Kidney tubule cell (primary cell): ENCODE data around the gene BBLN.

Experiments used
- DNase-seq: peaks from one replicate; pipeline ENCODE4 v3.0.0-alpha.2; 2018; ENCODE audit warnings: low spot score

BBLN gene

DNA sequence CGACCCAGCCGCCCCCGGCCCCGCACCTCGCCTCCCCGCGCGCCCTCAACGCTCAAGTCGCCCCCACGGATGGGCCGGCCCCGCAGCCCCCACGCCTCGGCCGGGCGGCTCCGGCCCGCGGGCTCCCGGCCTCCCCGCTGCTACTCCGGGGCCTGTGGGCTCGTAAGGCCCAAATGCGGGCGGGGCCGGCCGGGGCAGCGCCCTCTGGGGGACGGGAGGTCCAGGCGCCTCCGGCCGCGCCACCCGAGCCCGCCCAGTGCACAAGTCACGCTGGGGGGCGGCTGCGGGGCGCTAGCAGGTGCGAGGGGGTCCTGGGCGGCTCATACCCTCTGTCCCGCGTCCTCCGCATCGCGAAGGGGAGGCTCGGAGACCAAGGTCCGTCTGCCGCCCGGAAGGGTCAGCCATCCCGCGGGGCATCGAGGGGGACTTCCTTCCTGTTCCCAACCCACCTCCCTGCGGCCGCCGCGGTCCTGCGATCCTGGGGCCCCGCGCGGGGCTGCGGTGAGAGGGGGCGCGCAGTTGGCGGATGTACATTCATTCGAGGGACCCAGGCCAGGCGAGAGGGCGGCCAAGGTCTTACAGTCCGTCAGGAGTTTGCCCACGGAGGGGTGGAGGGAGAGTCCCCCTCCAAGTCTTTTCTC lies 31.5 kb downstream of the BBLN start, which contains the start of gene CIZ1:
Gene CIZ1, minus strand, starts transcription at position 167 of the 641 bp plus-strand sequence. CDS start 715 bp downstream, outside the sequence.
- peak; percentile 83 for DNase-seq

DNA sequence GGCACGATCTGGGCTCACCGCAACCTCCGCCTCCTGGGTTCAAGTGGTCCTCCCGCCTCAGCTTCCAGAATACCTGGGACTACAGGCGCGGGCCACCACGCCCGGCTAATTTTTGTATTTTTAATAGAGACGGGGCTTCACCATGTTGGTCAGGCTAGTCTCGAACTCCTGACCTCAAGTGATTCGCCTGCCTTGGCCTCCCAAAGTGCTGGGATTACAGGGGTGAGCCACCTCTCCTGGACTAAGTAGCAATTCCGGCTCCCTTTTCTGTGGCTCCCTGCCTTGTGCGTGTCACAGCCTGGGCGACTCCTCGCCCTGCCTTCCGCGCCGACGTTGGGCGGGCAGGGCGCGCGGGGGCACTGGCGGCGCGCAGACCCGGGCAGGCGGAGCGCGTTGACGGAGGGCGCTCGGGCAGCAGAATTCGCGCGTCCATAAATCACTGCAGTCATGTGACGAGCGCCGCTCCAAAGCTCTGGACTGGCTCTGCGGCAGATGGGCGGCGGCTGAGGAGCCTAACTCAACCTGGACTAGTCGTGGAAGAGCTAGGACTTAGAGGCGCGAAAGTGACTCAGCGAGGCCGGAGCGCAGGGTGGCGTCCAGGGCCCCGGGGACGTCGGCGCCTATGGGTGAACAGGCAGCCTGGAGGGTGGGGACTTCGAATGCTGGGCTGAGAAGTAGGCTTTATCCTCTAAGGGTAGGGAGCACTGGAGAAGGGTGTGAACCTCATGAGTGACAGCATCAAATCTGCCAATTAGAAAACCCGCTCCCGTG lies 32.7 kb downstream of the BBLN start:
- peak; percentile 99 for DNase-seq

DNA sequence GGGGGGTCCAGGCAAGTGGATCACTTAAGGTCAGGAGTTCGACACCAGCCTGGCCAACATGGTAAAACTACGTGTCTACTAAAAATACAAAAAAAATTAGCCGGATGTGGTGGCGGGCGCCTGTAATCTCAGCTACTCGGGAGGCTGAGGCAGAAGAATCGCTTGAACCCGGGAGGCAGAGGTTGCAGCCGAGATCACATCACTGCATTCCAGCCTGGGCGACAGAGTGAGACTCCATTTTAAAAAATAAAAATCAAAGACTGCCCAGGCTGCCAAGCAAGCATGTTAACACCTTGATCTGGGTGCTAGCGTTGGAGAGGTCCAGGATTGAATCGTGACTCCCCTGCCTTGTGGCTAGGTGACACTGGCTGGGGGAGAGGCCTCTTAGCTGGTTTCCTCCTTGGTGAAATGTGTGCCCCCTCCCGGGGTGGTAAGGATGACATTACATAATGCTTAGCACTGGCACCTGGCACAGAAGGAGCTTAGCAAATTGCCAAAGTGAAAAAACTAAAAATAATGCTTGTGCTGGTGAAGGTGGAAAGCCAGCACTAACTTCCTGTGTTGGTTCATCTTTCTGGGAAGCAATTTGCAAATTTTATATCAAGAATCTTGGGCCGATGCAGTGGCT lies 33.5 kb downstream of the BBLN start:
- DNase-seq = no peak

DNA sequence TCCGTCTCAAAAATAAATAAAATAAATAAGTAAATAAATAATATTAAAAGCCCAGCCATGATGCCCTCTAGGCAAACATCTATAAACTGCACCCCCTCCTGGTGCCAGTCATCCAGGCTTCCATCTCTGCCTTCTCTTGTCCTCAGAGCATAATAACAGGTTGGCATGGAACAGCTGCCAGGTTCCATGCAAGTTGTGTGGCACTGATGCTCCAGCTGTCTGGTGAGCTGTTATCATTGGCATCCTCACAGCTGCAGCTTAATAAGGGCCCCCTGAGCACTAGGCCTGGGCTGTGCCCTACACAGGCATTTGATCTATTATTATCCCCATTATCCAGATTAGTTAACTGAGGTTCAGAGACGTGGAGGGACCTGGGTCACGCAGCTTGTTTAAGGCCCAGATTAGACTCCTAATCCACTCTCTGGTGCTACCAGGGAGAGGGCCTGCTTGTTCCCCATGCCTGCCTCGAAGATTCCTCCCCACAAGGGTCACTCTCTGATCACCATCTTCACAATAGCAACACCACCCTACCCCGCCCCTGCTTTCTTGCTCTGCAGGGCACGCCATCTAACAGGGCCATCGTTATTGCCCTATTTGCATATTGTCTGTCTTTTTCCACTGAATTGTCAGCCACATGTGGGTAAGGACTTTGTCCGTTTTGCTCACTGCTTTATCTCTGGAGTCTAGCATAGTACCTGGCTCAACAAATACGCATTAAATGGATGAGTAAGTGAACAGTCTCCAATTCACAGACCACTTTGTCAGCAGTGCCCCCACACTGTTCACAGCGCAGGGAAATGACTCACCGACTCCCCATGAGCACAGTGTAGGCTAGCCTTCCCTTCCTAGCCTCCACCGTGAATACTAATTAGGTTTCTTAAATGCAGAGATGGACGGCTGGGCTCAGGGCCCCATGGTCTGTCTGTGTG lies 41.6 kb downstream of the BBLN start:
- DNase-seq = no peak

DNA sequence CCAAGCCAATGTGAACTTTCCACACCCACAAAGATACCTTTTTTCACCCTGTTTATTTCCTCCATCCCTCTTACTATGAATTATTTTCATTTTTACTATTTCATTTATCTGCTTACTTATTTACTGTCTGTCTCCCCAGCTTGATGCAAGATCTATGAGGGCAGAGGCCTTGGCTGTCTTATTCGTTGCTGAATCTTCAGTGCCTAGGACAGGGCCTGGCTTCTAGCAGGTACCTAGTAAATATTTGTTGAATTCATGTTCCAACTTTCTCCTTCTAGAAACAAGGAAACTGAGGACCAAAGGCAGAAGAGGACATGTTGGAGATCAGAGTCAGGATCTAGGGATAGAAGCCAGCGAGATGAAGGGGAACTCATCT lies 42.6 kb downstream of the BBLN start:
- DNase-seq = no peak

DNA sequence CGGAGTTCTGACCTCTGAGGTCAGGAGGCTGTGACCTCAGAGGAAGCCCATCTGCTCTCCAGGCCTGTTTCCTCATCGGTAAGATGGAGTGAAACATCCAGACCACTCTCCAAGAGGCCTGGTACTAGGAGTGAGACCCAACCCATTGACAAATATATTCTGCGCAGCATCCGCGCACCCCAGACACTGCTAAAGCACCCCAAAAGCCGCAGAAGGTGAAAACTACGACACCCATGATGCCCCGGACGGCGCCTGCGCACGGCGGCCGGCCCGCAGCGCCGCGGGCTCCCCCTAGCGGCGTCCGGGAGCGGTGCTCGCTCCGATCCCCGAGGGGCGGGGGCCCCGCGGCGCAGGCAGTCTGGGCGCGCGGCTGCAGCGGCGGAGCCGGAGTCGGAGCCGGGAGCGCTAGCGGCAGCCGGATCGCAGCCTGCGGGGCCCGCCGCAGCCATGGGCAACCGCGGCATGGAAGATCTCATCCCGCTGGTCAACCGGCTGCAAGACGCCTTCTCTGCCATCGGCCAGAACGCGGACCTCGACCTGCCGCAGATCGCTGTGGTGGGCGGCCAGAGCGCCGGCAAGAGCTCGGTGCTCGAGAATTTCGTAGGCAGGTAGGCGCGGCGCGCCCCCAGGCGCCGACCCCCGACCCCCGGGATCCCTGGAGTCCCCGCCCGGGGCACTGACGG lies 43.1 kb downstream of the BBLN start, which contains the start of gene DNM1:
Gene DNM1, plus strand, starts transcription at position 356 of the 683 bp plus-strand sequence. Its CDS starts 92 bp downstream, at position 448.
- peak; percentile 68 for DNase-seq

DNA sequence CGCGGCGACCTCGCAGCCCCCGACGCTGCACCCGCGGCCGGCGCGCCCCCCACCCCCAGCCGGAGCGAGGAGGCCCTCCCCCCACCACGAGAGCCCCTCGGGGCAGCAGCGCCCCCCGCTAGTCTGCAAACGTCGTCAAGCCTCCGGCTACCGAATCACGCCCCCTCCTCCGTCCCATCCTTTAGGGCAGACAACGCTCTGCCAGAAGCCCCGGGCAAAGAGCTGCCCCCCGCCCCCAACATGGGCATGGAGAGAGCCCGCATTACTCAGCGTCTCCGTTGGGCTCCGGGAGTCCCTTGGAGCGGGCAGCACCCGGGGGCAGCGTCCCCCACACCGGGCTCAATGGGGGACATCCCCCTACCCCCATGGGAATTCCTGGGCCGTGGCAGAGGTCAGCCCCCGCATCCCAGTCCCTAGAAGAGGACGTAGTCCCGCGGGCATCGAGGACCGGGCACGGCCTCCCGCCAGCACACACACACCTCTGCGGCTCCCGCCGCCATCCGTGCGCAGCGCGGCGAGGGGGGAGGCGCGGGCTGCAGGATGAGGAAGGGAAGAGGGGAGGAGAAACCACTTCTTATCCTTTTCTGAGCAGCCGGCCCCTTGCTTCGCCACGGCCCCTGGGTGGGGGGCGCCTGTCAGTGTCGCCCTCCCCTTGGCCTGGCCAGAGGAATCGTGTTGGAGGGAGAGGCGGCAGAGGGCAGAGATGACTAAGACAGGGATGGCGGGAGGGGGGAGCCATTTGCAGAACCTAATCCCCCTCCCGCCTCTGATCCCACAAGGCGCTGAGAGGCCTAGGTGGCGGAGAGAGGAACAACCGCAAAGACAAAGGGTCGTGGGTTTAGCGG lies 43.9 kb downstream of the BBLN start:
- peak; percentile 49 for DNase-seq

DNA sequence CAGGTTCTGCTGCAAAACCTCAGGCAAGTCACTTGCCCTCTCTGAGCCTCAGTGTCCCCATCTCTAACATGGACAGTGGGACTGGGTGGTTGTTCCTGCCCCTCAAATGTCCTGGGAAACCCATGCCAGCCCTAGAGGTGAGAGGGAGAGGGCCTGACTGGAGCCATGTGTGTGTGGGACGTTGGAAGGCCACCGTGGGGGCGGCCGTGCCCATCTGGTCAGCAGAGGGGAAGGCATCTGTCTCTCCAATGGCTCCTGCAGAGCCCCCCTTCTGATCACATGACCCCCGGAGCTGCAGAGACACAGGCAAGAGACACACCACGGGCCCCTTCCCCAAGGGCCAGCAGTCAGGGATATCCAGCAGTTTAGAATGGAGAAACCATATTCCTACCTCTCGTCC lies 44.8 kb downstream of the BBLN start:
- no peak for DNase-seq

DNA sequence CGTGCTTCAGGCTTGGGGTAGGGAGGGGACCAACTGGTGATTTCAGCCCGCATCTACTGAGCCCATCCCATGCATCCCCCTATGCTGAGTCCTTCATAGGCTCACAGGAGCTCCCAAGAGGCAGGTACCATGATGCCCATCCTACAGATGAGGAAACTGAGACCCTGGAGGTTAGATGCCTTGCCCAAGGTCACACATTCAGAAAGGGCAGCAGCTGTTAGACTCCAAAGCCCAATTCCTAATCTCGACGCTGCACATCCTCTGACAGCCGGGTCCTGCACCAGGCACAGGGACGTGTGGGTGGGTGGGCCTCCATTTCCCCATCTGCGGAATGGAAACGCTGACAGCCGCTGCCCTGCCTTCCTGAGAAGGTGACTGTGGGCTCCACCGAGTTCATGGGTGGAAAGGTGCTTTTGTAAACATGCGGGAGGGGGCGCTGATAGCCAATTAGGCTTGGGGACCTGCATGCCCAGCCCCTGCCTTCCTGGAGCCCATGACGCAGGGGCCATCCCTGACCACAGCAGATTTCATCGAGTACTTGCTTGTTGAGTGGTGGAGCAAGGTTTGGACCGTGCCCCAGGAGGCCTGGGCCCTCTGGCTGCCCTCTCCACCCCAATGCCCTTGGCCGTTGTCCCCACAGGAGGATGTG lies 45.4 kb downstream of the BBLN start:
- no peak for DNase-seq

DNA sequence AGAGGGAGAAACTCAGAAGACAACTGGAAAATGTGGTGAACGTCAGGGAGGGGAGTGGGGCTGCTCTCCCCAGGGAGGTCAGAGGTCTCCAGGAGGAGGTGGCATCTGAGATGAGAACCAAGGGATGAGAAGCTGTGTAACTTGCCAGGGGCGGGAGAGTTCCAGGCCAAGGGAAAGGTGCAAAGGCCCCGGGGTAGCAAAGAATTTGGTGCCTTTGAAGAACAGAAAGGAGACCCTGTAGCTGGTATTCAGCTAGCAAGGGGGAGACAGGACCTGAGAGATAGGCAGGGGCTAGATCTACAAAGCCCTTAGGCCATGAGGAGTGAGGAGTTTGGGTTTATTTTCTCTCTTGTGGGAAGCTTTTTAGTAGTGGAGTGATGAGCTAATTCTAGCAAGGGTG lies 46.4 kb downstream of the BBLN start:
- DNase-seq = no peak

DNA sequence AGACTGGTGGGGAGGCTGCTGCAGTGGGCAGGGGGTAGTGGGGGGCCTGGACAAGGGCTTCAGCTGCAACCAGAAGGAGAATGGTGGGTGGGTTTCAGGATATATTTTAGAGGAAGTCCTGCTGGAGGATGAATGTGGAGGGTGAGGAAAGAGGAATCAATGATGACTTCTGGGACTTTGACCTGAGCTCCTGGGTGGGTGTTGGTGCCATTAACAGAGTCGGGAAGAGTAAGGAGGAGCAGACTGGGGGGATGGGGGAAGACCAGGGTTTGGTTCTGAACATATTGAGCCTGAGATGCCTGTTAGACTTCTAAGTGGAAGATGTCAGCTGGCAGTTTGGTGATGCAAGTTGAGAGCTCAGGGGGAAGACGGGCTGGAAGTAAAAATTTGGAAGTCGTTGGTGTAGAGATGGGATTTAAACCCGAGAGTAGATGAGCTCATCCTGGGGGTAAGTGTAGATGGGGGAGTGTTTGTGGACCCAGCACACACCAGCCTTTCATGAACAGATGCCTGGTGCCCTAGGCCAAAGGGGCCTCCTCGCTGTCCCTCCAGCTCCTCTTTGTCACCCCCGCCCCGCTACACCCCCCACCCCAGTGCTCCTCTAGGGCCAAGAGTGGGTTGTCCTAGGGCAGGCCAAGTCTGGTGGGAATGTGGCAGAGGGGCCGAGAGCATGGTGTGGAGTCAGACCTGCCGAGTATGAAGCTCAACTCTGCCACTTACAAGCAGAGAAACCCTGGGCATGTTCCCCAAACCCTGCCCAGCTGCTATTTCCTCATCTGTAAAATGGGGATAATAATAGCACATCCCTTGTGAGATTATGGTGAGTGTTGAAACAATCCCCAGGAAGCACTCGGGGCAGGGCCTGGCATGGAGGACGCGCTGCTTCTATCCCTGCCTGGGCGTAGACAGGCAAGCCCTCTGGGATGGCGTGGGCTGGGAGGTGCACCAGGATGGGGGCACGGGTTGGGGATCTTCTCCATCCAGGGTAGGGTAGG lies 47.1 kb downstream of the BBLN start:
- DNase-seq = no peak

DNA sequence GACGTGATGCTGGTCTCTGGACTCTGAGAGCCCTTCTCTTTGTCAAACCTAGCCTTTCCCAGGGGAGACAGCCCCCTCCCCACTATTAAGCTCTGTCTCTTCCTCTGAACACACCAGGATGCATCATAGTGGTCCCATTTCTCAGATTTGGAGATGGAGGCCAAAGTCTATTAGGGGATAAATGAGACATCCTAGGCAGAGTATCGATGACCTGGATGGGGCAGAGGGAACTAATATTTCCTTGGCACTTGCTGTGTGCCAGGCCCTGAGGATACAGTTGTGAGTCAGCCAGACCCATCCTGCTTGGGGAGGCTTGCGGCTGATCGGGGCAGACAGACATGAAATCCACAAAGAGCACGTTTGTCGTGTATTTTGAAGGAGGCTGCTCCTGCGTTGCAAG lies 48.3 kb downstream of the BBLN start:
- no peak for DNase-seq

DNA sequence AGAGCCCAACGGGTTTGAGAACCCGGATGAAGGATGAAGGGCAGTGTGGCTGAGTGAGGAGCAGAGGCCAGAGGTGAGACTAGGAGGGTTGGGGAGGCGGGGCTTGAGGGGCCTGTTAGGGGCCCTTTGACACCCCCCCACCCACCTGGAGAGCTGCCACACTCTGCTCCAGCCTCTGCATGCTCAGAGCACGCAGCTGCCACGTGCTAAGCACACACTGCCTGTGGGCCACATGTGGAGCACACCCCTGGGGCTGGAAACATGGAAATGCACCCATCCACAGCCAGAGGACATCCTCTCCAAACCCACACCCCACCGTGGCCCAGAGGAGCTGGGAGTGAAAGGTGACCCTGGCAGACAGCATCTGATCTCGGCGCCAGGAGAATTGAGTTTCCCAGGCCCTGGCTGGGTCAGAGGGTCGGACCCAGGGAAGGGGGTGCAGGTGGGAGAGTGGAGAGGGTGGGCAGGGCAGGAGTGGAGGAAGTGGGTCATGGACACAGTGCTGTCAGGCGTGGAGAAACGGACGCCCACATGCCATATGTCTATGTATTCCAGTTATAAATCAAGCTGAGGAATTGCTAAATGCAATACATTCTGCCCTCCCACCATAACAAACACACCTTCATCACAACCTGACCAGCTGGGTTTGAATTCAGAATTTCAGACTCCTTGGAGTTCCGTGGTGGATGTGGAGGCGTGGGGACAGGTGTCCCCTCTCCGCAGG lies 49.0 kb downstream of the BBLN start:
- DNase-seq = no peak

DNA sequence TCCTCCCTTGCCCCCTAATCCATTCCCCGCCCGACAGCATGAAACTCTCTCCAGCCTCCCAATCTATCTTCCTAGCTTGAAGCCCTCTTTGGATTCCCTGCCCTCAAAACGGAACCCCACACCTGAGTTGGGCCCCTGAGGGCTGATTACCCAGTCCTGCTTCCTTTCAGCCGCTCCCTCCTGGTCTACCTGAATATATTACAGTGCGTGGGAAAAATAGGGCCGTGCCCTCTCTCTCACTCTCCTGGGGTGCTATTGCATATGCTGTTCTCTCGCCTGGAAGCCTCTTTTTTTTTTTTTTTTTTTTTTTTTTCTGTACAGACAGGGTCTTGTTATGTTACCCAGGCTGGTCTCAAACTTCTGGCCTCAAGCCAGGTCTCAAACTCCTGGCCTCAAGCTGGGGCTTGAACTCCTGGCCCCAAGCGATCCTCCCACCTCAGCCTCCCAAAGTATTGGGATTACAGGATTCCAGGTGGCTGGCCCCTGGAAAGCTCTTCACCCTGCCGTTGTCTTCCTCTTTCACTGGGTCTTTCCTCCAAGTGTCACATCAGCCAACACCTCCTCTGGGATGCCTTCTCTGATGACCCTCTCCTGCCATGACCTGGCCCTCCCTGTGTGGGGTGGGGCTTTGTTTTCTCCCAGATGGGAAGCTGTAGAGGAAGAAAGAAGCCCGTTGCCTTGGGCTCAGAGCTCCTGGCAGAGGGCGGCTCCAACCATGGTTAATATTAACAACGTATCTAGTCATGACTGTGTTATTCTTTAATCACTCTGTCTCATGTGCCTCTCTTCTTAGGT lies 51.3 kb downstream of the BBLN start:
- DNase-seq = peak; percentile 92

DNA sequence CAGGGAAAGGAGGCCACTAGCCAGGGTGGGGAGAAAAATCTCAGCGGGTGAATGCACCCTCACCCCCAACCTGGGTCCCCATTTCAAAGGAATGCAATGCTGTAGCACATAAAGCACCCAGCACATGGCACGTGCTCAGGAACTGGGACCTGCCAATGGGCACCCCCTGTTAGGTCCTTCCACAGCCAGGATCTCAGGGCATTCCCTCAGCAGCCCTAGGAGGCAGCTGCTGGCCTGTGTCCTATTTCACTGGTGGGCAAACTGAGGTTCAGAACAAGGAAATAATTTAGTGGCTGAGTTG lies 51.9 kb downstream of the BBLN start:
- no peak for DNase-seq
